GM18517 (cell line): ENCODE results near the gene ACYP2.
"Not testable (repeated sequence)": the region's sequence is repeated elsewhere in the genome, so short reads cannot be mapped to it uniquely, and the experiment has no call there.

Source experiments
- ATAC-seq: cut with Tn5 transposase; IDR thresholded peaks from one replicate; pipeline ENCODE4 v1.9.1; 2021; ENCODE audit warnings: mild to moderate bottlenecking, moderate library complexity; ENCODE audit not compliant: unreplicated experiment

ACYP2 gene

DNA sequence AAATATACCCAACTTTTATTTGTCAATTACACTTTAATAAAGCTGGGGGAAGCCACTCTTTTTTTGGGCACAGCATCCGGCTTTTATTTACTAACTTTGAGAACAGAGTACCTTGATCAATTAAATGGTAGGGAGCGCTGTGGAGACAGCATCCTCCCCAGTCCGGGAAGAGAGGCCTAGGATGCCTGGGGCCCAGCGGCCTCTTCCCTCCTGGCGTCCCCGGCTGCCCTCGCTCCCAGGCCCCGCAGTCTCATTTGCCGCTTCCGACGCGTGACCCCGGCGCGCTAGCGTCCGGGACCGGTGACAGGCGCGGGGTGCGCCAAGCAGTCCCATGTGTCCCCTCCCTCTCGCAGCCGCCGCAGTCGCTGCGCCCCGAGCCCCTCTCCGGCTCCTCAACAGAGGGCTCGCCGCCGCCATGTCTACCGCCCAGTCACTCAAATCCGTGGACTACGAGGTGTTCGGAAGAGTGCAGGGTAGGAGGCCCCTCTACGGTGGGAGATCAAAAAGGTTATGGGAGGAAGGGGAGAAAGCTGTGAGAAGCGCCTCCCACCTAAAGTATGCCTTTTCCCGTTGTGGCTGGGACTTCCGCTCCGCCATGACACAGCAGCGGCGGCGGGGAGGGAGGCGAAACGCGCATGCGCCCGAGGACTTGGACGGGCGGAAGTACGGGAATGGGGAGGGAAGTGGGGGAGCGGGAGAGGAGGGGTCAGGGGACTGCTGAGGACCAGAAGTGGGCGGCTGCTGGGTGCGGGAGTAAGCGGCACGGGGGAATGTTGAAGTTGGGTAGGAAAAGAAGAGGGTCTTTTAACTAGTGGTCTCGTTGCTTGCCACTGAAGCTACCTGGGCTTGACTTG, at the start of gene ACYP2:
Gene ACYP2 (plus strand): TSS at position 332 of the 854 bp plus-strand sequence.
- peak; percentile 79 for ATAC-seq

DNA sequence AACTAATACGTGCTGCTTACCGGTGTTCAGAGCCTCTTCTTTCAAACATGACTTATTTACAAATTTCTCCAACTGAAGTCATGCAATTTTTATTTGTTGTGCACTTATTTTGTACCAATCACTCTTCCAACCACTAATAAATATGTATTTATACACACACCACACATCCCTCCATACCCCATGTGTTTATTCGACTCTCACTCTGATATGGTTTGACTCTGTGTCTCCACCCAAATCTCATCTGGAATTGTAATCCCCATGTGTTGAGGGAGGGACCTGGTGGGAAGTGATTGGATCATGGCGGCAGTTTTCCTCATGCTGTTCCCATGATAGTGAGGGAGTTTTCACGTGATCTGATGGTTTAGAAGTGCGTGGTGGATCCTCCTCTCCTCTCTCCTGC, 49.5 kb upstream of the ACYP2 start:
- no peak for ATAC-seq

DNA sequence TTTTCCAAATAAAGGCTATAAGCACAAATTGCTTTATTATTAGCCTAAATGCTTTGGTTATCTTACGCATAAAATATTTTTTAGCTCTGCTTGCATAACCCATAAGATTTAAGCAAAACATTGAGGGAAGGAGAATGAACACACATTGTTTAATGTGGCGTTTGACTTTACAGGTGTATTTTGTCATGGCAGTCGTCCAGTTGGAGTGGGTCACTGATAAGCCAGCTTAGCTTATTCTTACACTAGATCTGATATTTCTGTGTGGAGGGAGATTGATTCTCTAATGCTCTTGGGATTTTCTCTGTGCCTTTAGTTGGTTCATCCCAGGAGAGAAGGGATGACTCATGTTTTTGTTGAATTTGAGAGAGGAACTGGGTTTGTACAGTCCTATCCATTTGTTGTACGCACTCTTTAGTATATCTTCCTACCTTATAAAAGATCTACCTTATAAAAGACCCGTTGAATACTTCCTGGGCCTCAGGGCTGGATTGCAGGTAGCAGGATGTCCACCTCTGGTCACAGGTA, 47.5 kb upstream of the ACYP2 start:
- ATAC-seq: no peak

GRCh38 chr2:54072483-54072882, 42.9 kb upstream of the ACYP2 start:
- not testable (repeated sequence) for ATAC-seq

DNA sequence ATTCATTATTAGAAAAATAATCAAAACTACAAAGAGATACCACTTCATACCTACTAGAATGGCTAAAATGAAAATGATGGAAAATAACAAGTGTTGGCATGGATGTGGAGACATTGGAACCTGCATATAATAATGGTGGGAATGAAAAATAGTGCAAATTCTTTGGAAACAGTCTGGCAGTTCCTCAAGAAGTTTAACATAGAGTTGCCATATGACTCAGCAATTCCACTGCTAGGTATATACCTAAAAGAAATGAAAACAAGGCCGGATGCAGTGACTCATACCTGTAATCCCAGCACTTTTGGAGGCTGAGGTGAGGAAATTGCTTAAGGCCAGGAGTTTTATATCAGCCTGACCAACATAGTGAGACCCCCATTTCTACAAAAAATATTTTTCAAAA, 41.6 kb upstream of the ACYP2 start:
- no peak for ATAC-seq

DNA sequence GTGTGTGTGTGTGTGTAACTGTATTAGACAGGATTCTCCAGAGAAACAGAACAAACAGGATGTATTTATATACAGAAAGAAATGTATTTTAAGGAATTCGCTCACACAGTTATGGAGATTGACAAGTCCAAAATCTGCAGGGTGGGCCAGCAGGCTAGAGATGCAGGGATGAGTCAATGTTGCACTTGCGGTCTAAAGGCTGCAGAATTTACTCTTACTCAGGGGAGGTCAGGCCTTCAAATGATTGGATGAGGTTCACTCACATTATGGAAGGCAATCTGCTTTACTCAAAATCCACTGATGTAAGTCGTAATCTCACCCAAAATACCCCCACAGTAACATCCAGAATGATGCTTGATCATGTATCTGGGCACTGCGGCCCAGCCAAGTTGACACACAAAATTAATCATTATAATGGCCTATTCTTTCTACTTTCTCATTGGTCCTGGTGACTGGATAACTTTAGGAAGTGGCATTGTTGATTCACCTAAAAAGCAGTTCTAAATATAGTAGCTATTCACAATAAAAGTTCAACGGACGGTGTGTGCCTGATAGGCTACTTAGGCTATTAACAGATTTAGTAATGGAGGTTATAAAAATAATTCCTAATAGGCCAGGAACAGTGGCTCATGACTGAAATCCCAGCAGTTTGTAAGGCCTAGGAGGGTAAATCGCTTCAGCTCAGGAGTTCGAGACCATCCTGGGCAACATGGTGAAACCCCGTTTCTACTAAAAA, 40.6 kb upstream of the ACYP2 start:
- no peak for ATAC-seq

GRCh38 chr2:54076586-54076985, 38.8 kb upstream of the ACYP2 start:
- ATAC-seq: no peak

DNA sequence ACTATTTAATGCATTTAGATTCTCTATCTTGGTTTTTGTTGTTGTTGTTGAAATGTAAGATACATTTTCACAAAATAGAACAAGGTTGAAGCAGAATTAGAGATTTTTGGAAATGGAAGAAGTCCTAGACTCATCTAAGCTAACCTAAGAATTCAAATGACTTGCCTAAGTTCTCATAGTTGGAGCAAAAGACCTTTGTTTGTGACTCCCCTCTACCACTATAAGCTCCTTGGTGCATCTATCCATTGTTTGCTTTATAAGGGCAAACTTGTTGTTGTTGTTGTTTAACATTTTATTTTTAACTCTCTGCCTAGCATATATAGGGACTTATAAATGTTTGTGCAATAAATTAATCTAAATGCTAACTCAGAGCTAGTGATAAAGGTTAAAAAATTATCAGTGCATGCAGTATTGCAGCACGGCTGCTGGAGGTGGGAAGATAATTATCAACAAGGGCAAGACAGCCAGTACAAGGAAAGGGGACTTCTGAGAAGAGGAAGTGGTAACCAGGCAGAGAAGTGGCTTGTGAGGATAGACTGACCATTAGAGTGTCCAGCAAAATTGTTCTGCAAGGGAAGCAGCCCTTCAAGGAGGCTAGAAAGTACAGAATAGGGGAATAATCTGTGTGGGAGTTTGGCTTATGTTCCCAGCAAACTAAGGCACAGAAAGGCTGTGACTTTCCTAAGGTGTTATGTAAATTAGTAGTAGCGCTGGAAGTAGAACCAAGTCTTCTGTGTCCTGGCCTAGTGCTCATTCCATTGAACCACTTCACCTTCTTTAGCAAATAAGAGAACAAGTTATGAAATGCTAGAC, 38.1 kb upstream of the ACYP2 start:
- ATAC-seq: no peak

DNA sequence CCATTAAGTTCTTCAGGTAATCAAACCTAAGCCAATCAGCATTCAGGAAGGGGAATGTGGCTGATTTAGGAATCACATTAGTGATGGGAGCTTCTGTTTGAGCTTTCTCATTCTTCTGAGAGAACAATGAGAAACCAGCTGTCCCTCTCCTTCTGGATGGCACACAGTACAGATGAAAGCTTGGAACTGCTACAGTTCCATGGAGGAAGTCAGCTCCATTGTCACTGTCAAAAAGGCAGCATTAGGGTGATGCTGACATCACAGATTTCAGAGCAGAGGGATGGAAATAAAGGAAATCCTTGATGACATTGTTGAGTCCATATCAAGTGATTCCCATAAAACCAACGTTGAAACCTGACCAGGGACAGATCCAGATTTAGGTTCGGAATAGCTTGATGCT, 36.1 kb upstream of the ACYP2 start:
- no peak for ATAC-seq

- ATAC-seq: peak; percentile 98
Measured at GRCh38 chr2:54081574-54081973, 33.8 kb upstream of the ACYP2 start.

GRCh38 chr2:54083021-54083420, 32.4 kb upstream of the ACYP2 start:
- no peak for ATAC-seq

- ATAC-seq: no peak
Measured at GRCh38 chr2:54083445-54083844, 32.0 kb upstream of the ACYP2 start.

DNA sequence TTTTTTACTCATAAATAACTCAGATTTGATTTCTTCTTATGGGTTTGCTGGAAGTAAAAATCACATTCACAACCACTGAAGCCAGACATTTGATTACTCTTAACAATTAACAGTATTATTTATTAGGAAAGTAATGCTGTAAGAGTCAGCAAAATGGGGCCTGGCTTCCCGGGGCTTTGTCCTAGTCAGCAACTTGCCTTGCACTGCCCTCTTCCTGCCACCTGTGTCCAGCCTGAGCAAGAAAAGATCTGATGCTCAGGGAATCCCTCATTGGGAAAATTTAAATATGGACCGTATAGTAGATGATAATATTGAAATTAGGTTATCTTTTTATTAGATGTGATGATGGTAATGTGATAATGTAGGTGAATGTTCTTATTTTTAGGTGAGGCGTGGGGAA, 30.8 kb upstream of the ACYP2 start:
- no peak for ATAC-seq

GRCh38 chr2:54085069-54085468, 30.3 kb upstream of the ACYP2 start:
- ATAC-seq: no peak

DNA sequence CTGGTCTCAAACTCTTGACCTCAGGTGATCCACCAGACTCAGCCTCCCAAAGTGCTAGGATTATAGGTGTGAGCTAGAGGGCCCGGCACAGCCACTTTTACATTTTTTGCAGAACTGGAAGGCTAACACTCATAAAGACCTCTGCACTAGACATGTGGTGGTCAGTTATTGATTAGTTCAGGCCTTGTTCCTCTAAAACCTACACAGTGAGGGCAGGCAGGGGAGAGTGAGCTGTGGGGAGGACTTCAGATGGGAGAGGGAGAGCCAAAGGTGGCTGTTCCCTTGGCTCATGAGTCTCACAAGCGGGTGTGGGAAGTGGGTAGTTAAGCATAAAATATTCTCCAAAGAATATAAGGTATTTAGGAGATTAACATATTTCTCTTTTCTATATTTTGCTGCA, 29.3 kb upstream of the ACYP2 start:
- no peak for ATAC-seq

GRCh38 chr2:54088191-54088634, 27.2 kb upstream of the ACYP2 start:
- ATAC-seq: no peak

GRCh38 chr2:54088719-54089118, 26.7 kb upstream of the ACYP2 start:
- ATAC-seq: no peak

- ATAC-seq: no peak
Measured at GRCh38 chr2:54090521-54091117, 24.8 kb upstream of the ACYP2 start.

DNA sequence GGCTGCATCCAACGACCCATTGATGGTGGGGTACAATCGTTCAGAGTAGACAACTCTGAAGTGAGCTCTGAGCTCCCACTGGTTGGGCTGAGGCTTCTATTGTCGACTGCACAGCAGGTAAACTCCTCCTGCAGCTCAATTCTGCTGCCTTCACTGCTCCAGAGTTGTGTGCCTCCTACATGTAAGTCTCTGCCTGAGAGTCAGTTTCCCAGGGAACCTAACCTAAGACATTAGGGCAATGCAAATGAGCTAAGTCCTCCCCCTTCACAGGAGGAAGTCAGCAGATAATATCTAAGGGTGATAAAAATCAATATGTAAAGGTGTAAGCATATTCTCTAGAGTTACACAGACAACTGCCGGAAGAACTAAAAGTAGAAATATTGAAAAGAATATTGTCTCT, 22.5 kb upstream of the ACYP2 start:
- peak; percentile 49 for ATAC-seq

DNA sequence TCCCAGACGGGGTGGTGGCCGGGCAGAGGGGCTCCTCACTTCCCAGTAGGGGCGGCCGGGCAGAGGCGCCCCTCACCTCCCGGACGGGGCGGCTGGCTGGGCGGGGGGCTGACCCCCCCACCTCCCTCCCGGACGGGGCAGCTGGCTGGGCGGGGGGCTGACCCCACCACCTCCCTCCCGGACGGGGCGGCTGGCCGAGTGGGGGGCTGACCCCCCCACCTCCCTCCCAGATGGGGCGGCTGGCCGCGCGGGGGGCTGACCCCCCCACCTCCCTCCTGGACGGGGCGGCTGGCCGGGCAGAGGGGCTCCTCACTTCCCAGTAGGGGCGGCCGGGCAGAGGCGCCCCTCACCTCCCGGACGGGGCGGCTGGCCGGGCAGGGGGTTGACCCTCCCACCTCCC, 20.0 kb upstream of the ACYP2 start:
- not testable (repeated sequence) for ATAC-seq

DNA sequence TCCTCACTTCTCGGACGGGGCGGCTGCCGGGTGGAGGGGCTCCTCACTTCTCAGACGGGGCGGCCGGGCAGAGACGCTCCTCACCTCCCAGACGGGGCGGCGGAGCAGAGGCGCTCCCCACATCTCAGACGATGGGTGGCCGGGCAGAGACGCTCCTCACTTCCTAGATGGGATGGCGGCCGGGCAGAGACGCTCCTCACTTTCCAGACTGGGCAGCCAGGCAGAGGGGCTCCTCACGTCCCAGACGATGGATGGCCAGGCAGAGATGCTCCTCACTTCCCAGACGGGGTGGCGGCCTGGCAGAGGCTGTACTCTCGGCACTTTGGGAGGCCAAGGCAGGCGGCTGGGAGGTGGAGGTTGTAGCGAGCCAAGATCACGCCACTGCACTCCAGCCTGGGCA, 19.3 kb upstream of the ACYP2 start:
- ATAC-seq: not testable (repeated sequence)
